Measurements from ENCODE around the gene KDM2A.

Gene KDM2A

GRCh38 chr11:67304511-67305113 is 185.5 kb downstream of the KDM2A start:
- no peak for DNase-seq

GRCh38 chr11:67306769-67307544 is 187.9 kb downstream of the KDM2A start:
- DNase-seq, result no peak

- DNase-seq, result no peak
These were observed 188.5 kb downstream of the KDM2A start for GRCh38 chr11:67307545-67308001.
